Endothelial cell of umbilical vein (primary cell): ENCODE results near the gene SOX15. TPM values are rescaled to one million over a fixed set of nuclear protein-coding genes. Genes with fewer than 3 reads are reported as not detected.

Experiments
- BruUV-seq: library from RNA; stranded (reverse); fragments of 400-500 nt; replicated peaks from 2 replicates; lab custom pipeline; 2021; lab: Mats Ljungman, UMichigan
- CTCF ChIA-PET: fragments of 300-600, 350-600 bp; sonication (Branson Sonifier 250); formaldehyde crosslinking; loops from one replicate; lab custom pipeline; 2021; ENCODE audit warnings: antibody characterized with exemption, inconsistent platforms; lab: Charles Lee
- POLR2A ChIA-PET: fragments of 300-600, 350-600 bp; sonication (Branson Sonifier 250); formaldehyde crosslinking; loops from one replicate; lab custom pipeline; 2021; ENCODE audit warnings: antibody characterized with exemption, inconsistent platforms; lab: Charles Lee
- DNase-seq: peaks from one replicate; pipeline ENCODE4 v3.0.0-alpha.2; 2011; ENCODE audit warnings: low read depth, low spot score
- FAIRE-seq: peaks from 2 replicates; lab custom pipeline; 2011; peaks lifted over from hg19 to GRCh38; lab: Jason Lieb, UNC
- H2AFZ ChIP-seq: 2 replicates; pipeline ENCODE4 v1.6.0; 2012; ENCODE audit warnings: low read depth, low read length, control low read depth, inconsistent platforms
- H3K27ac ChIP-seq: 2 replicates; pipeline ENCODE4 v1.5.1; 2011; ENCODE audit warnings: low read depth, mild to moderate bottlenecking, control low read depth, low read length, moderate library complexity; ENCODE audit not compliant: insufficient read depth
- H3K27me3 ChIP-seq, 2 experiments: 2 replicates each; pipeline versions ENCODE4 v1.6.0 to v1.6.1; 2011; ENCODE audit warnings: low read length in 2 of 2, mixed read lengths in 1 of 2; ENCODE audit not compliant: control insufficient read depth in 2 of 2, insufficient read depth in 2 of 2
- H3K36me3 ChIP-seq, 2 experiments: 2 replicates in 1 of 2; 3 replicates in 1 of 2; pipeline ENCODE4 v1.5.1; 2011; ENCODE audit warnings: low read length in 2 of 2, mild to moderate bottlenecking in 1 of 2, moderate library complexity in 1 of 2; ENCODE audit not compliant: control insufficient read depth in 2 of 2, insufficient read depth in 2 of 2; ENCODE audit errors: extremely low read depth in 1 of 2
- H3K4me1 ChIP-seq: 3 replicates; pipeline ENCODE4 v1.5.1; 2011; ENCODE audit warnings: mild to moderate bottlenecking, low read length; ENCODE audit not compliant: control insufficient read depth, insufficient read depth; ENCODE audit errors: extremely low read depth
- H3K4me2 ChIP-seq: 2 replicates; pipeline ENCODE4 v1.6.1; 2011; ENCODE audit warnings: low read length, control low read depth, mixed read lengths; ENCODE audit not compliant: insufficient read depth
- H3K4me3 ChIP-seq, 3 experiments: fragments of 200-600 bp in 1 of 3; sonication (generic), shearing (Covaris generic) in 1 of 3; replicated peaks in 1 of 3; 2 replicates each; pipeline ENCODE4 v1.5.1; 2011 to 2016; ENCODE audit warnings: control low read depth in 3 of 3, low read length in 3 of 3, mild to moderate bottlenecking in 2 of 3, inconsistent platforms in 1 of 3, low read depth in 1 of 3, moderate library complexity in 1 of 3; ENCODE audit not compliant: insufficient read depth in 1 of 3
- H3K79me2 ChIP-seq: 2 replicates; pipeline ENCODE4 v1.6.0; 2012; ENCODE audit warnings: low read length, inconsistent platforms; ENCODE audit not compliant: control insufficient read depth, insufficient read depth
- H3K9ac ChIP-seq: replicated peaks from 2 replicates; pipeline ENCODE3; 2011; ENCODE audit warnings: low read length, control low read depth; ENCODE audit not compliant: insufficient read depth; ENCODE audit errors: extremely low read depth
- H3K9me1 ChIP-seq: replicated peaks from 3 replicates; pipeline ENCODE4 v1.6.0; 2011; ENCODE audit warnings: mild to moderate bottlenecking, low read length; ENCODE audit not compliant: control insufficient read depth, insufficient read depth; ENCODE audit errors: extremely low read depth
- H3K9me3 ChIP-seq: replicated peaks from 2 replicates; pipeline ENCODE4 v1.5.1; 2012; ENCODE audit warnings: low read length, inconsistent platforms; ENCODE audit not compliant: control insufficient read depth, insufficient read depth
- H4K20me1 ChIP-seq: replicated peaks from 2 replicates; pipeline ENCODE3; 2011; ENCODE audit warnings: mild to moderate bottlenecking, low read length; ENCODE audit not compliant: control insufficient read depth, insufficient read depth; ENCODE audit errors: extremely low read depth
- CTCF ChIP-seq, 2 donors: IDR thresholded peaks; 1 replicate in 1 of 2; 2 replicates in 1 of 2; pipeline ENCODE4 v1.5.1; 2011; ENCODE audit warnings: low read length in 2 of 2, mild to moderate bottlenecking in 2 of 2, moderate library complexity in 2 of 2, control low read depth in 1 of 2, inconsistent platforms in 1 of 2, low read depth in 1 of 2; ENCODE audit not compliant: insufficient read depth in 1 of 2; ENCODE audit errors: extremely low read depth in 1 of 2
- EZH2 ChIP-seq: IDR thresholded peaks from 2 replicates; pipeline ENCODE4 v1.6.1; 2012; ENCODE audit warnings: borderline replicate concordance, low read depth, mild to moderate bottlenecking, moderate library complexity, low read length, inconsistent platforms; ENCODE audit not compliant: severe bottlenecking
- FOS ChIP-seq: IDR thresholded peaks from 2 replicates; pipeline ENCODE4 v1.6.1; 2011; ENCODE audit warnings: mild to moderate bottlenecking, low read length, moderate library complexity, borderline replicate concordance; ENCODE audit not compliant: insufficient read depth
- GATA2 ChIP-seq: IDR thresholded peaks from 2 replicates; pipeline ENCODE4 v1.7.0; 2011; ENCODE audit warnings: low read depth, mild to moderate bottlenecking, moderate library complexity, mixed read lengths, low read length; ENCODE audit not compliant: insufficient read length, insufficient read depth
- JUN ChIP-seq: IDR thresholded peaks from 2 replicates; pipeline ENCODE4 v1.6.1; 2011; ENCODE audit warnings: borderline replicate concordance, low read depth; ENCODE audit not compliant: insufficient read length, insufficient read depth
- MAX ChIP-seq: IDR thresholded peaks from 2 replicates; pipeline ENCODE4 v1.6.1; 2011; ENCODE audit not compliant: insufficient read depth, insufficient read length
- MYC ChIP-seq: IDR thresholded peaks from one replicate; pipeline ENCODE4 v1.6.1; 2011; ENCODE audit warnings: mild to moderate bottlenecking, low read depth, low read length
- POLR2A ChIP-seq: IDR thresholded peaks from 2 replicates; pipeline ENCODE4 v1.6.1; 2012; ENCODE audit warnings: low read depth, mild to moderate bottlenecking, control low read depth, low read length
- POLR2AphosphoS5 ChIP-seq: IDR thresholded peaks from 2 replicates; pipeline ENCODE4 v1.6.1; 2012; ENCODE audit warnings: low read depth, mild to moderate bottlenecking, control low read depth, low read length, moderate library complexity; ENCODE audit not compliant: insufficient read depth
- dilution Hi-C: fragments of 300-500 bp; cut with MboI; formaldehyde crosslinking; loops from one replicate; pipeline ENCODE4 v1.15.0; 2019; ENCODE audit warnings: low sequenced_read_pairs; ENCODE audit not compliant: extremely low pct_ligation_motif_present
- intact Hi-C: fragments of 100-400 bp; cut with micrococcal nuclease; formaldehyde crosslinking; loops from one replicate; pipeline ENCODE4 v1.10.0; 2022
- polyA plus RNA-seq, 4 experiments: library from polyadenylated mRNA; depleted of rRNA in 3 of 4; stranded (reverse) in 3 of 4; unstranded in 1 of 4; fragments of >200 nt; gene quantifications; 2 replicates each; pipeline versions ENCODE4 v1.2.1 to v1.2.3, GENCODE V29; 2011 to 2012; ENCODE audit warnings: missing spikeins in 1 of 4
- total RNA-seq: library from RNA; stranded (reverse); gene quantifications from 2 replicates; pipeline ENCODE4 v1.2.3, GENCODE V29; 2021

Gene SOX15
- total and polyA plus RNA-seq, 2 donors (not counting 3 experiments of a cell fraction or from before 2014, with no cell fraction given) = 0.26 to 0.46 TPM

- no peak for FAIRE-seq
- CTCF ChIA-PET = interaction anchor here (1.2 kb wide), 1 partner anchor 9 kb away, joined by 3 read pairs; no protein-coding TSS in a partner anchor
These were observed 2.6 kb upstream of the SOX15 start for GRCh38 chr17:7592422-7593021.

More at GRCh38 chr17:7592422-7593021, 2.6 kb upstream of the SOX15 start:
- Histone ChIP-seq H3K4me1 (peaks cover 10% of the 10 kb centered on the region), H3K79me2 (no peaks in the 10 kb centered on the region), H3K27me3 (no peaks in the 10 kb centered on the region), H2AFZ (no peak overlapping the region), H3K36me3 (peaks cover 20 to 53% of the 10 kb centered on the region in 2 experiments), H3K4me3 (no peak overlapping the region), H4K20me1 (no peaks in the 10 kb centered on the region), H3K4me2 (no peak overlapping the region), H3K27ac (no peak overlapping the region), H3K9ac (no peak overlapping the region), H3K9me3 (no peaks in the 10 kb centered on the region), H3K9me1 (no peaks in the 10 kb centered on the region)
- no TSS peak for BruUV-seq
- POLR2A ChIA-PET = no interaction called here
- intact Hi-C loops (no loop called here), dilution Hi-C loops (no loop called here)
- TF ChIP-seq CTCF (IDR thresholded peaks at IDR 0.05; ENCODE audit: extremely low read depth in 1 of 2, insufficient read depth in 1 of 2, low read depth in 1 of 2, low read length in 2 of 2) (no peak), POLR2AphosphoS5 (no peak), MAX (no peak), MYC (no peak), JUN (no peak), FOS (no peak), GATA2 (no peak), EZH2 (no peak), POLR2A (no peak)
- no peak for DNase-seq
